IMR-90 (cell line): ENCODE measurements around the gene MRPL52.

ENCODE experiments used
- CEBPB ChIP-seq: IDR thresholded peaks from 2 replicates; pipeline ENCODE4 v1.6.1; 2012; ENCODE audit warnings: low read depth, low read length, improper control_type of control experiment
- CHD1 ChIP-seq: IDR thresholded peaks from 2 replicates; pipeline ENCODE4 v1.6.1; 2012; ENCODE audit warnings: low read depth, low read length, improper control_type of control experiment
- CTCF ChIP-seq: conservative IDR thresholded peaks from 2 replicates; pipeline ENCODE4 v1.5.1; 2012; ENCODE audit warnings: mild to moderate bottlenecking, low read depth, low read length, improper control_type of control experiment
- ELK1 ChIP-seq: fragments of 150-350 bp; IDR thresholded peaks from 2 replicates; pipeline ENCODE4 v1.6.1; 2016; ENCODE audit warnings: low read depth, mild to moderate bottlenecking, low read length, moderate library complexity, borderline replicate concordance
- FOS ChIP-seq: fragments of 150-350 bp; IDR thresholded peaks from 2 replicates; pipeline ENCODE4 v1.6.1; 2016; ENCODE audit warnings: low read depth, low read length
- MAFK ChIP-seq: IDR thresholded peaks from 2 replicates; pipeline ENCODE4 v1.6.1; 2012; ENCODE audit warnings: low read depth, low read length, improper control_type of control experiment
- MXI1 ChIP-seq: IDR thresholded peaks from 2 replicates; pipeline ENCODE4 v1.6.1; 2012; ENCODE audit warnings: low read depth, mild to moderate bottlenecking, low read length, moderate library complexity, borderline replicate concordance
- NFE2L2 ChIP-seq: fragments of 150-350 bp; IDR thresholded peaks from 2 replicates; pipeline ENCODE4 v1.6.1; 2016; ENCODE audit warnings: low read depth, mild to moderate bottlenecking, low read length
- POLR2A ChIP-seq: IDR thresholded peaks from 2 replicates; pipeline ENCODE4 v1.6.1; 2012; ENCODE audit warnings: mild to moderate bottlenecking, low read depth, low read length
- RAD21 ChIP-seq: IDR thresholded peaks from 2 replicates; pipeline ENCODE4 v1.6.1; 2012; ENCODE audit warnings: low read length, improper control_type of control experiment
- RCOR1 ChIP-seq: IDR thresholded peaks from 2 replicates; pipeline ENCODE4 v1.6.1; 2012; ENCODE audit warnings: mild to moderate bottlenecking, low read length, improper control_type of control experiment; ENCODE audit not compliant: insufficient replicate concordance
- RFX5 ChIP-seq: IDR thresholded peaks from 2 replicates; pipeline ENCODE4 v1.8.0; 2012; ENCODE audit warnings: low read depth, mild to moderate bottlenecking, low read length, moderate library complexity
- SMC3 ChIP-seq: fragments of 150-350 bp; IDR thresholded peaks from 2 replicates; pipeline ENCODE4 v1.6.1; 2016; ENCODE audit warnings: low read depth, mild to moderate bottlenecking, antibody characterized with exemption, low read length, moderate library complexity
- USF2 ChIP-seq: fragments of 150-350 bp; IDR thresholded peaks from 2 replicates; pipeline ENCODE4 v1.6.1; 2017; ENCODE audit warnings: mild to moderate bottlenecking, antibody characterized with exemption, low read length, low read depth

GRCh38 chr14:22839159-22839779, 9.6 kb downstream of the MRPL52 start:
- TF ChIP-seq CTCF (no peak), MXI1 (no peak), RAD21 (no peak), SMC3 (no peak), RCOR1 (no peak), CHD1 (no peak), NFE2L2 (no peak), POLR2A (peak; percentile 37; the same call in 1 of the 2 replicates), MAFK (no peak), RFX5 (no peak), CEBPB (peak; percentile 82), FOS (no peak), ELK1 (no peak), USF2 (no peak)
